CD4-positive, alpha-beta T cell treated with Interleukin-1 beta for 1 hour (primary cell): ENCODE data around the gene TRNP1.
A peak's percentile ranks its signal among the peaks of the same experiment; 100 is the strongest.
"Not testable (repeated sequence)": the region's sequence is repeated elsewhere in the genome, so short reads cannot be mapped to it uniquely, and the experiment has no call there.

Experiments
- DNase-seq, 2 donors: peaks; one replicate each; pipeline ENCODE4 v3.0.0-alpha.2; 2020 to 2022

The TRNP1 gene

GRCh38 chr1:26976621-26977510, 16.6 kb upstream of the TRNP1 start:
- DNase-seq = no peak

- no peak for DNase-seq
Observed at GRCh38 chr1:26978901-26979300, 14.6 kb upstream of the TRNP1 start.

DNA sequence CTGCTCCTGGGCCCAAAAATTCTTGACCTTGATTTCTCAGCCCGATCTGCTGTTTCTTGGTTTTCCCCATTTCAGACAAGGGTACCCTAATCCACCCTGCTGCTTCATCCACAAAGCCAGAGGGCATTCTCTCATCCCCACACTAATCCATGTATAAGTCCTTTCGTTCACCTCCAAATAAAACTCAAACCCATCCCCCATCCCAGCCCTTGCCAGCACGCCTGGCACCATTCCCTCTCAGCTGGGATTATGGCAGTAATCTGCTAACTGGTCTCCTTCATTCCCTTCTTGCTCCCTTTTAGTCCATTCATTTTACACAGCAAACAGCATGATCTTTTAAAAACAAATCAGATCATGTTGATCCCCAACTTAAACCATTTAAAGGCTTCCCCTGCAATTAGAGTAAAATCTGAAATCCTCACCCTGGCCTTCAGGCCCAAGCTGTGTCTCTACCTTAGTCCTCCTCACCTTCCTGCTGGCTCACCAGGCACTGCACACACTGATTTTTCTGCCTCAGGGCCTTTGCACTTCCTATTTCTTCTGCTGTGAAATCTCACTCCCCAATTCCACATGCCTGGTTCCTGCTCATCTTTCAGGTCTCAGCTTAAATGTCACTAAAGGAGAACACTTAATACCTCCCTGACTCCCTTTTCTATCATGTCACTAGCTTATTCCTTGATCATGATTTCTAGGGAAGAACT, 12.2 kb upstream of the TRNP1 start:
- no peak for DNase-seq

- DNase-seq = no peak
Observed at GRCh38 chr1:26983863-26984262, 9.6 kb upstream of the TRNP1 start.

DNA sequence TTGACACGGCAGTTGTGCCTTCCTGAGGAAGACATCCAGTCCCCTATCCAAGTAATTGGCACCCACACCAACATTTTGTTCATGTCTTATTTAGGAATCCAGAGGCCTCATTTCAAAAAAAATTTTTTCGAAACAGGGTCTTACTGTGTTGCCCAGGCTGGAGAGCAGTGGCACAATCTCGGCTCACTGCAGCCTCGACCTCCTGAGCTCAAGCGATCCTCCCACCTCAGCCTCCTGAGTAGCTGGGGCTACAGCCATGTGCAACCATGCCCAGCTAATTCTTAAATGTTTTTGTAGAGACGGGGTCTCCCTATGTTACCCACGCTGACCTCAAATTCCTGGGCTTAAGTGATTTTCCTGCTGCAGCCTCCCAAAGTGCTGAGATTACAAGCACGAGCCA, 9.2 kb upstream of the TRNP1 start:
- DNase-seq = no peak

GRCh38 chr1:26986658-26987057, 6.8 kb upstream of the TRNP1 start:
- DNase-seq = no peak

DNA sequence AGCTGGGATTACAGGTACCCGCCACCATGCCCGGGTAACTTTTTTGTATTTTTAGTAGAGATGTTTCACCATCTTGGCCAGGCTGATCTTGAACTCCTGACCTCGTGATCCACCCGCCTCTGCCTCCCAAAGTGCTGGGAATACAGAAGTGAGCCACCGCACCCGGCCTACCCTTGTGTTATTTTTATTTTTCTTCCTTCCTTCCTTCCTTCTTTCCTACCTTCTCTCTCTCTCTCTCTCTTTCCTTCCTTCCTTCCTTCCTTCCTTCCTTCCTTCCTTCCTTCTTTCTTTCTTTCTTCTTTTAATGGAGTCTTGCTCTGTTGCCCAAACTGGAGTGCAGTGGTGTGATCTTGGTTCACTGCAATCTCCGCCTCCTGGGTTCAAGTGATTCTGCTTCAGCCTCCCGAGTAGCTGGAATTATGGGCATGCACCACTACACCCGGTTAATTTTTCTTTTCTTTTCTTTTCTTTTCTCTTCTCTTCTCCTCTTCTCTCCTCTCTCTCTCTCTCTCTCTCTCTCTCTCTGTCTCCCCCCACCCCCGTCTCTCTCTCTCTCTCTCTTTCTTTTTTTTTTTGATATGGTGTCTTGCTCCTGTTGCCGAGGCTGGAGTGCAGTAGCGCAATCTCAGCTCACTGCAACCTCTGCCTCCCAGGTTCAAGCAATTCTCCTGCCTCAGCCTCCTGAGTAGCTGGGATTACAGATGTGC, 3.9 kb upstream of the TRNP1 start:
- DNase-seq = not testable (repeated sequence)

DNA sequence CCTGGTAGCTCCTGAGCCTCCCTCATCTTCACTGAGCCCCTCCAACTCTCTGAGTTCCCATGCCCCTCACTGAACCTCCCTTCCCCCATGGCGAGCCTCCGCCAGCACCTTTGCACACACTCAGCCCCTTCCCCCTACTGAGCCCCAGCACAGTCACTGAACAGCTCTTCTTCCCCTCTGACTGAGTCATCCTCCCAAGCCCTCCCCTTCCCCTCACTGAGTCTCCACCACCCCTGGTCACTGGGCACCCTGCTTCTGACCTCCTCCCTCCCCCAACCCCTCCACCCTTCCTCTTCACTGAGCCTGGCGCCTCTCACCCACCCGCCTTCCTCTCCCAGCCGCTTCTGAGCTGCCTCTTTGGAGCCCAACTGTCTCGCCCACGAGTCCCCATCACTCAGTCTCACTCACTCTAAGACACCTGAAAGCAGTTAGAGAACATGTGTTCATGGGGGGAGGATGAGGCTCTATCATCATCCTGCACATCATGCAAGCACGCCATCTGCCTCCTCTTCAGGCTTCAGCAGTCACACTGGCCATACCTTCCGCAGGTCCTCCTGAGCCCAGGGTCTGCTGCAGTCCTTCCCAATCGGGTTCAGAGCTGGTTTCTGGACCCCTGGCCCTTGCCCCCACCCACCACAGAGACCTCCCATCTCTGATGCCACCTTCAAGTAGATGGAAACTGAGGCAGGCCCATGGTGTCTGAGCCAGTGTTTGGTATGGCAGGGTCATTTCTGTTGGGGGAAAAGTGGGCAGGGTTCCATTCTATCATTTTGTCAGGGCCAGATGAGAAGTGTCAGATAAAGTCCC, 2.0 kb upstream of the TRNP1 start:
- peak in 1 of 2 donors; percentile 54 for DNase-seq

DNA sequence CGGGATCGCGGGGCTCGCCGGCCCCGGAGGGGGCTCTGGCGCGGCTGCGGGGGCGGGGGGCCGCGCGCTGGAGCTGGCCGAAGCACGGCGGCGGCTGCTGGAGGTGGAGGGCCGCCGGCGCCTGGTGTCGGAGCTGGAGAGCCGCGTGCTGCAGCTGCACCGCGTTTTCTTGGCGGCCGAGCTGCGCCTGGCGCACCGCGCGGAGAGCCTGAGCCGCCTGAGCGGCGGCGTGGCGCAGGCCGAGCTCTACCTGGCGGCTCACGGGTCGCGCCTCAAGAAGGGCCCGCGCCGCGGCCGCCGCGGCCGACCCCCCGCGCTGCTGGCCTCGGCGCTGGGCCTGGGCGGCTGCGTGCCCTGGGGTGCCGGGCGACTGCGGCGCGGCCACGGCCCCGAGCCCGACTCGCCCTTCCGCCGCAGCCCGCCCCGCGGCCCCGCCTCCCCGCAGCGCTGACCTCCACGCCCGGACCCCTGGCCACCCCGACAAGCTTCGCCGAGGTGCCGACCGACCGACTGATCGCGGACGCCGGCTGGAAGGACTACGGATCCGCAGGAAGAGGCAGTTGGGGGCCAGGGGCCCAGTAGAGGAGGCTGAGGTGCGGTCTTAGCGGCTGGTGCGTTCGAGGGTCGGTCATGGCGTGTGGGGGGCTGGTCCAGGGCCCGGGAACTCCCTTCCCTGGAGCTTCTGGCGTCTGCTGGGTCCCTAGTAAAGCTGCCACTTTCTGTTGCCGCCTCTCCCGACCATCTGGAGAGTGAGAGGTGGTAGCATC, 711 bp downstream of the TRNP1 start:
- peak in 1 of 2 donors; percentile 20 for DNase-seq

DNA sequence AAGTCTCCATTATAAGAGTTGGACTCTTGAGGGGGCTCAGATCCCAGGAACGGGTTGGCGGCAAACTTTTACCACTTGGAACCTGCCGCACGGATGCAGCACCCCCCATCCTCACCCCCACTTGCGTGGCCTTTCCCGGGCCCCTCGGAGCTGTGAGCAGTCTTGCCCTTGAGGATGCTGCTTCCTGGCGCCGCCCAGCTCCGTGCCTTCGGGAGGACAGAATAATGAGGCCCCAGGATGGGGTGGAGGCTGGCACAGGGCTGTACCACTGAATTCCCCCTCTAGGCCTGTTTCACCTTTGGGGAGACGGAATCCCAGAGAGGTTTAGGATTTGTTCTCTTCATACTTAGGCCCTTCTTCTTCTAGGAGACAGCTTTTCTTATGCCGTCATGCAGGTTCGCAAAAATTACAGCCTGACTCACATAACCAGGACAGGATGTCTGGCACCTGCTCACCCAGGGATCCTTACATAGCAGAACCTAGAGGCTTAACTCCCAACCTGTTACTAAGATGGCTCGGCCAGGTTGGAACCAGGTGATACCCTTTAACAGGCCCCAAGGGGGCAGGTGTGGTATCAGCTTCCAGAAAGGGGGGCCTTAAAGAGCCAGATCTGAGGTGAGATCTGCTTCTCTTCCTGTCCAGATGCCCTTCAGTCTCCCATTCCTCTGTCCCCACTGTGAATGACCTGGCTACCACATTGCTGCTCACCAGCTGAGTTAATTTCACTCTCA, 1.5 kb downstream of the TRNP1 start:
- DNase-seq = no peak

- DNase-seq = no peak
Observed at GRCh38 chr1:26996024-26996423, 2.5 kb downstream of the TRNP1 start.

DNA sequence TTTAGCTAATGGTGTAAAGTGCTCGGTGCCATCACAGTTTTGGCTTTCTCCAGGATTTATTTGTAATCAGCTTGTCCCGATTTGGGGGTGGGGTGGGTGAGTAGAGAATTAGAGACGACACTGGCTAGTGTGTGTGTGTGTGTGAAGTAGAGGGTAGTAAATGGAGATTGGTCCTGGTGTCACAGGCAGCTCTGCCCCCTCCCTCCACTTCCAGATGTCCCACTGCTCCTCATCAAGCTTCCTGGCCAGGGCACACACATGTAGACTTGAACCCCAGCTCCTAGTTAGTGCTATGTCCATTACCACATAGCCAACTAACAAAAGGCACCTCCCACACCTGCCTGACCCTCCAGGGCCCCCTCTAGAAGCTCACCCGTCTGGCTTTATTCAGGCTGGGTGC, 3.2 kb downstream of the TRNP1 start:
- DNase-seq = no peak

DNA sequence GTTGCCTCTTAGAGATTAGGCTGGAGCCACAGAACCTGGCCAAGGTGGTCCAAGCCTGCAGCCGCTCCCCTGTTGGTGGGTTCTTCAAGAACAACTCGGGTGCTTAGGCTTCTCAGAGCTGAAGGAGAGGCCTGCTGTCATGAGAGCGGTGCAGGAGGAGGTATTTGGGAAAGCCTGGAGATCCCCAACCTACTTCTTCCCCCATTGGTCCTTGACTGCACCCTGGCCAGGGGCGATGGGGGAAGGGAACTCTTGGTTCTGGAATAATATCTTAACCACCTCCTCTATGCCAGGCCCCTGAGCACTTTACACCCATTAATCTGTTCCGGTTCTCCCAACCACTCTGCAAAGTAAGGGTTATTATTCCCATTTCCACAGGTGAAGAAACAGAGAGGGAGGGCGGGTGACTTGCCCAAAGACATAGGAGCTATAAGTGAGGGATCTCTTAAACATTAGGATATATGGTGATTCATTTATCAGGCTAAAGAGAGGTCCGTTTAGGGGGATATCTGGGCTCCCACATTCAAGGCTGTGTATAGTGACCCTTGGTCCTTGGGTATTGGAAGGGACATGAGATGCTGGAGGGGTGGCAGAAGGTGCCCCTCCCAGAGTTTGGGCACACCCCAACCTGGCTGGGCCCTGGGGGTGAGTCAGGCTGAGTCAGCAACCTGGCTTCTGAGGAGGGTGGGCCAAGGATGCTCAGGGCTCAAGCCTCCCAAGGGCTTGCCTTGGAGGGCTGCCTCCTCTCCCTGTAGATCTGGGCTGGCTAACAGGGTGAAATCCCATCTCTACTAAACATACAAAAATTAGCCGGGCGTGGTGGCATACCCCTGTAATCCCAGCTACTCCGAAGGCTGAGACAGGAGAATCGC, 5.2 kb downstream of the TRNP1 start:
- no peak for DNase-seq

- no peak for DNase-seq
Observed at GRCh38 chr1:26999440-26999987, 6.0 kb downstream of the TRNP1 start.

GRCh38 chr1:27000090-27000816, 6.8 kb downstream of the TRNP1 start:
- no peak for DNase-seq

DNA sequence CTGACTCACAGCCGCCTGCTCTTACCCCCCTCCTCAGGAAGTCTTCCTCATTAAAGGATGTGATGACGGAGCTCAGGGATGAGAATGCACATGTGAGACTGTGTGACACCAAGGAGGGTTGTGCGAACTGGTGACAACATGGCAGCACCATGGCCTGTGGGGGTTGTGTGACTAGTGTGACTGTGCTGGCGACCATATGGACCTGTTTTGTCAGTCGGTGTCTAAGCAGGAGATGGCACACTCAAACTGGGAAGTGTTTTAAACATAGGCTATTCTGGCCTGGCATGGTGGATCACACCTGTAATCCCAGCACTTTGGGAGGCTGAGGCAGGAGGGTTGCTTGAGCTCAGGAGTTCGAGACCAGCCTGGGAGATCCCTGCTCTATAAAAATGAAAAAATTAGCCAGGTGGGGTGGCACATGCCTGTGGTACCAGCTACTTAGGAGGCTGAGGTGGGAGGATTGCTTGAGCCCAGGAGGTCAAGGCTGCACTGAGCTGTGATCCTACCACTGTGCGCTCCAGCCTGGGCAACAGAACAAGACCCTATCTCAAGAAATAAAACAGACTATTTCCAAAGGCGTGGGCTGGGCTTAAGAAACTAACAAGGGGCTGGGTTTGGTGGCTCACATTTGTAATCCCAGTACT, 7.4 kb downstream of the TRNP1 start:
- DNase-seq = peak in 1 of 2 donors; percentile 53

DNA sequence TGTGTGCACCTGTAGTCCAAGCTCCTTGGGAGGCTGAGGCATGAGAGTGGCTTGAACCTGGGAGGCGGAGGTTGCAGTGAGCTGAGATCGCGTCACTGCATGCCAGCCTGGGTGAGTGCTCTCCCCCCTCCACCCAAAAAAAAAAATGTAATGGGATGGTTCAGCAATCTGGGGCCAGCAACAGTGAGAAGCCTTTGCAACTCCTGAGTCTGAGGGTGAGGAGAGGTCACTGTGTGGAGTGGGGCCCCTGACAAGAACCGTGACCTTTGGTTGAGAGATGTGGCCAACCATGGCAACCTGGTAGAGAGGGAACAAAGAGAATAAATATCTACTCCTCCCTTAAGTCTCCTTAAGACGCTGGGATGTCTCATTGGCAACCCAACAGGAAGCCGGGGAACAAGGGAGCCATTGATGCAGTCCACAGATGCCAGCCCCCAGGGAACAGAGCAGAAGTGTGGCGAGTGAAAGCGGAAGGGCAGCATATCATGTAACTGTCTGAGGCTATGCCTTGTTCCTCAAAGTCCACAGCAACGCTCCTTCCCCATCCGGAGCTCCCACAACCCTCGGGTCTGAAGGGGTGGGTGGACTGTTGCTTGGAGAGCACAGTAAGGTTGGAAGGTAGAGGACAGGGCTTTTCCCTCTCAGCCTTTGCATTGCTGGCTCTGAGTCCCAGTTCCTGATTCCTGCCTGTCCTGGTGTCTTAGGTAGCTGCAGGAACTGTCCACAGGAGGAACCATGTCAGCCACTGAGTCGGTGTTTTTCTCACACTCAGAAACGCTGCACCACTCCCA, 8.3 kb downstream of the TRNP1 start:
- peak; percentile 22 to 80 for DNase-seq
